Measurements from ENCODE around the gene VCL. TPM values are rescaled to one million over a fixed set of nuclear protein-coding genes. Genes with fewer than 3 reads are reported as not detected.

The VCL gene
- polyA plus RNA-seq, 5 donors: 80.0 to 101 (median 96.6) TPM

DNA sequence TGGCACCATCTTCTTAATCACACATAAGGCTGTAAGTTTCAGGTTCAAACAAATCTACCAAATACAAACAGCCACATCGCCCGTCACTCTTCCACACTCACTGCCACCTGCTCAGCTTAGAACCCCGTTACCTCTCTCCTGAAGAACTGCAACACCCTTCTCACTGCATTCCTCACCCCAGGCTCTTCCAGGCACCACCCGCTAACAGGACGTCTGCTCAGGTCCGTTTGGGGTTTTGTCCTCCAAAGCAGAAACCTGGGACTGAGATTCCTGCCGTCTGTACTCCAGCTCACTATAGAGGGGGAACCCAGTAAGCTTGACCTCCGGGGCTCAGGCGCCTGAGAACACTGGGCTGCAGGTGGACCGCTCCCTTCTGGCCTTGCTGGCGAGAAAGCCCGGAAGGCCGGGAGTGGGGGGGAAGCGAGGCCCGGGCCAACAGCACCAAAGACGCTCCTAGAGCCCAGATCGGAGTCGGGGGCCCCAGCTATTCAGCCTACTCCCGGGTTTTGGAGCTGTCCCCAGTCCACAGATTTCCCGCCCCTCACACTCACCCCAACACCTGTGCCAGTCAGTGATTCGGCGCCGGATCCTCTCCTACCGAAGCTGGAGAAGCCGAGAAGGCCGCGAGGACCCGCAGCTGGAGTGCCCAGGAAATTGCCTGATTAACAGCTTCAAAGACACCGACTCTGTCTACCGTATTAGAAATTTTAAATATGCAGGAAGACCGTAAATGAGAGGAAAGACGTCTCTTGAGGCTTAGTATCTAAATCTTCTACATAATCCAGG lies 152.5 kb downstream of the VCL start, which contains the start of gene AP3M1:
AP3M1 (minus strand) TSS at position 625 of the 786 bp plus-strand sequence. CDS start 12,449 bp downstream, outside the sequence.
- no peak for DNase-seq

DNA sequence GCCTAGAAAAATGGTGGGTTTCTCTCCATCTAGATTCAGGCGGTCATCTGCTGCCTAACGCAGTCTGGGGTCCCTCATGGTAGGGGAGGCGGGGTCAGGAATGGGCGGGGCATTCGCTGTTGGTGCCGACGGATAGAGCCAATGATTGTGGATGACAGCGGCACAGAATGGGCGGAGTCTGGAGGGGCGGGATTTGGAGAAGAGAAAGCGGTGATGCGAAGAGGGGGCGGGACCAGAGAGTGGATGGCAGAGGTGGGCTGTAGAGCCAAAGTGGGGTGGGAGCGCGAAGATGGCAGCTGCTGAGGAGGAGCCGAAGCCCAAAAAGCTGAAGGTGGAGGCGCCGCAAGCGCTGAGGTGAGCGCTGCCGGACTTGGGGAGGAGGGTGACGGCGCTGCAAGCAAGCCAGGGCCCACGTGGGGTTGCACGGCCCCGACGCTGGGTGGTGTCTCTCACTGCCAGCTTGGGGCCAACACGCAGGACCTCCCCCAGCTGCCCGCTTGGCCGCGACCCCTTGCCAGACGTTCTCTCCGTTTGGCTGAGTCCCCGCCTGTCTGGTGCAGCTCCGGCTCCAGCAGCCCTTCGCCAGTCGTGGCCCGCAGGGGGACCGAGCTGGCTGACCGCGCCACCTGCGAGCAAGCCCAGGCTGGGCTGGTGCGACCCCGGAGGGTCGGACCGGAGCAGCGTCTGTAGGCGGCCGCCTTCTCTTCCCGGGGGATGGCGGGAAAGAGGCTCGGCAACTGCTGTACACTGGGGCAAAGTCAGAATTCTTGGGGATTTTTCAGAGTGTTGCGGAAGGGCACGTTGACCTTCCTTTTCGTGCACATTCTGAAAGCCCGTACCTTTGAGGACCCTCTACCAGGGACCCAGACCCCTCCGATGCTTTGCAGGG lies 153.3 kb downstream of the VCL start, which contains the start of gene ADK:
ADK (plus strand) TSS at position 232 of the 889 bp plus-strand sequence; CDS start at position 290, 58 bp downstream.
- peak; percentile 99 for DNase-seq

DNA sequence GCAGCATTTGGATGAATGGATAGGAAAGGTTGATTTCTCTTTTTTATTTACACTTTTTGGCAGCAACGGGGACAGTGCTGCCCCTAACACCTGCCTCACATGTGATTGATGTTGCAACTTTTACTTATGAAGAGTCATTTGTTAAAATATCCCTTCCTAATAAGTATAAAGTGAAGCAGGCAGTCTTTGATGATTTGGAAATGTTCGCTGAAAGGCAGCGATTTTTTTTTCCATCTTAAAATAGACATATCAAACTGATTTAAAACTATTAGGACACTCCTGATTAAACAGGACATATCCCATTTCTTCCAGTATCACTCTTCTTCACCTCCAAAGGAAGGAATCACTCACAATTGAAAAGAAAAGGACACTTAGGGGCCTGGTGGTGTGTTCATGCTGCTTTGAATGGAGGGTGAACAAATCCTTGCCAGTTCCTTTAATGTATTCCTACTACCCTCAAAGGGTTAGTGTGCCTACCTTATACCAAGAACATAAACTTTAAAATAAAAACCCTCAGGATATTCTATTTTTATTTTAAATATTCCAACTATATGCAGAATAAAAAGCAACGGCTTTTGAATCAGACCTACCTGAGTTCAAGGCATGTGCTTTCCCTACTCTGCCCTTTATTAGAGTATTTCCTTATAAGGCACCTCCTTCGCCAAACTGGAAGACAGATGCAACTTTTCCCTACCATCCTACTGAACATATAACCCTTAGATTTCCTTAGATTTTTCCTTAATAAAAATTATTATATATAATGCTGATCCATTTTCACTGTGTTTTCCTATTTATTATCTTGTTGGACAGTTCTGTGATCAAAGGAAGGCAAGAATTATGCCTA lies 154.2 kb downstream of the VCL start:
- DNase-seq: no peak

DNA sequence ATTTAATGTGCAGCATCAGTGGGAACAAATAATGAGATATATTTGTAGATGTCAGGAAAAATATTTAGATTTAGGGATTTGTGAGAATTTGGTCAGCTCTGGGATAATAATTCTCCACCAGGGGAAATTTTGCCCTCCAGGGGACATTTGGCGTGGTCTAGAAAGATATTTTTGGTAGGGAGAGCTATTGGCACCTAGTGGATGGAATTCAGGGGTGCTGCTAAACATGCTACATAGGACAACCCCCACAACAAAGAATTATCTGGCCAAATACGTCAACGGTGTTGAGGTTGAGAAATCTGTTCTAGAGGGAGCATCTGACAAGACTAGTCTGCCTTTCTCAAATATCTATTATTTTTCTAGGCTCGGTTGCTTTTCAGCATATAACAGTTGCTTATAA lies 155.2 kb downstream of the VCL start:
- DNase-seq: no peak

DNA sequence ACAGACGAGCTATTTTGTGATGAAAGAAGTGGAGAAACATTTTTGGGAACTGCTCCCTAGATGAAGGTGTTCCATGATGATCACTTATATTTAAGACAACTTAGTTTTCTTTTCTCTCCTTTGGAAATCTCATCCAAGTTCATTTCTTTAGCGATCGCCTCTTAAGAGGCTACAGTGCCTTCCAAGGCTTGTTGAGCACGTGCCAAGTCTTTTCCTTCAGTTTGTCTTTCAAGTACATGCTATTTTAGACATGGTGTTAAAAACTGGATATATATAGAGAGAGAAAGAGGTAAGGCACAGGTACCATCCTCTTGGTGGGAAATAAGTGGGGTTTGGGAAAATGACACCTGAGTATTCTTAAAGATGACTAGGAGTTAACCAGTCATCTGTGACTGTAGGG lies 155.8 kb downstream of the VCL start:
- DNase-seq: no peak

DNA sequence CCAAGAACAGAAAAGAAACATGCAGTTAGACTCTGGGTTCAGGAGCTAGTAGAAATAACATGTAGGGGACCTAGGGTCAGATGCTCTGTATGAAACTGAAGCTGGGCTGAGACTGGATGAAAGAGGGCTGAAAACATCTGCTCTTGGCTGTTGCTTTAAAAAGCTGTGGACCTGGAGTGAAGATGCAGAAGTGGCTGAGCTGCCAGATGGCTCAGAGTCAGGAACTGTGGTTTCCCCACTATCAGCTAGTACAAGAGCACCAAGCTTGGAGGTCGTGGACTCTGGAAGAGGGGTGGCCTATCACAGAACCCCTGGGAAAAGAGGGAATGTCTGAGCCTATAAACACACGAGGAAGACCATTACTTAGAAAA lies 159.0 kb downstream of the VCL start:
- DNase-seq: no peak

DNA sequence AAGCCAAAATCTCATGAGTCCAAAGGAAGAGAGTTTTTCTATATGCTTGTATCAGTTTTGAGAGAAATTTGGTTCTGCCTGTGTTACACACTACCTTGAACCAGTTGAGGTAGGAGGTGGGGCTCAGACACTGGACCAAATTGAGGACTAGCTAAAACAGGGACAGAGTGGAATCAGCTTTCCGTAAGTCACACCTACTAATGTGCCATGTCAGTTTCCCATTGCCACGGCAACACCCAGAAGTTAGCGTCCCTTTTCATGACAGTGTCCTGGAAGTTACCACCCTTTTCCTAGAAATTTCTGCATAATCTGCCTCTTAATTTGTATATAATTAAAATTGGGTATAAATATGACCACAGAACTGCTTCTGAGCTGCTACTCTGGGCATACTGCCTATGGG lies 162.1 kb downstream of the VCL start:
- DNase-seq: no peak

DNA sequence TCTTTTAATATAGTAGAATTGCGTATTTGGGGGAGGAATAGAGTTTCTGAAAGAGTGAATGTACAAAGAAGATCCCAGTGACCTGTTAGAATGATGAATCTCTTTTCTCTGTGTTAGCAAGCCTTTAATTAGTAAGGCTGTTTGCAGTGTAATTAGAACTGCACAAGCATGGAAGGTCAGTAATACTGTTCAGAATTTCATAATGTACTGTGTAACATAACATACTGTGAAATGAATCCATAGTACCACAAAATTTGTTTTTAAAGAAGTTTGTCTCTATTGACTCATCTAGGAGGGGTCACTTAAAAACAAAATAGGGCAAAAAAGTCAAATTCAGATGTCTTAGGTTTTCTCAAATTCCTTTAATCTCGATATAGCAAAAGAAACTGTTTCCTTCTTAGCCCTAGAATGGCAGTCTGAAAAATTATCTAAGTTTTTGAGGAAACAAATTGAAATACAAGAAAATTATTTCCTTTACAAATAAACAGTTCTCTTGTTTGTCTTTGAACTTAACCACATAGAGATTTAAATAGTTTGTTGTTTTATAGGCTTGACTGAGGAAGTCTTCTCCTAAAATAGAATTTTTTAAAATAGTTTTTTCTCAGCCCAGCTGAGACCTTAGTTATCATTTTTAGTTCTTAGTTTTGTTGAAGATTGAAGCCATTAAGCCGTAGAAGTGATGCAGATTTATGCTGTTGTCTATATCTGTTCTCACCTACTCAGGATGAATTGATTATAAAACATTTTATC lies 165.6 kb downstream of the VCL start:
- no peak for DNase-seq

DNA sequence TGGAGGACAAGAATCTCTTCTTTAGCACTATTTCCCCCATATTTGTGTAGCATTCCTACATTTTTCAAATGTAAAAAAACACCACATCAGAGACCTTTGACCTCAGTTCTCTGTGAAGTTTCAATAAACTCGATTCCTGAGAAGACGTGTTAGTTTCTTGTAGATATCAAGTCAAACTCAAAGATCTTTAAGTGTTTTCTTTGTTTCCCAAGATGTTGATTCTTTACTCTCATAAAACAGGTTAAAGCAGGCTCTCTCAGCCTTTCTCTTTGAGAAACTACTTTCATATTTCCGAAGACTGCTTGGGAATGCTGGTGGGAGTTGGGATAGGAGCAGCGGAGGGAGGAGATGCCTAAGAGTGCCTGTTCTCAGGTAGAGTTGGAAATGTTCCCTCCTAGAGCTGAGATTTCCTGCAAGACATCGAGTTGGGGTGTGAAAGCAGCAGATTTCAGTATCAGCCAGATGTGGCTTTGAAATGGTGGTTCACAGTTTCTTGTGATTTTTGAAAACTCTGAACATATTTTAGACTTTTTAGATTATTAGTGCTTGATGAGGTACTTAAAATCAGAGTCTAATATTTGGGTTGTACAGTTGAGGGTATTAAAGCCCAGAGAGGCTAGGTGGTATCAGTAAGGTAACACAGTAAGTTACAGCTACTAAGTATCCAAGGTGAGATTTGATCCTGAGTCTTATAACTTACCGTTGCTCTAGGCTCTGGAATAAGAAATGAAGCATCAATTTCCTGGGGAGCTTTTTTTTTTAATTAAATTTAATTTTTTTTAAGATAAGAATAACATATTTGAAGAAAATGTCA lies 167.0 kb downstream of the VCL start:
- DNase-seq: no peak

DNA sequence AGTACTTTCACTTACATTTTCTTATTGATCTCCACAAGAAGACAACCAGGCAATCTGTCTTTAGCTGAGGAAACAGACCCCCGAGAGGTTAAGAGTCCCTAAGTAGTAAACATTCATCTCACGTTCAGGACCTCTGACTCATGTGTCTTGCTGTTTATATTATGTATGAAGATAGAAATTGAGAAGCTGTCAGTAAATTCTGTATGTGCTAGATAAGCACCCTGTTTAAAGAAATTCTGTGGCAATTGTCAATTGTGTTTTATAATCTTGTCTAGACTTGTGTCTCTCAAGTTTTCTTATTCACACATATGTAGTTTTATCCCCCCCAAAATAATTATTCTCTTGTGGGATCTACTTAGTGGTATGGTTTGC lies 167.6 kb downstream of the VCL start:
- DNase-seq: no peak

DNA sequence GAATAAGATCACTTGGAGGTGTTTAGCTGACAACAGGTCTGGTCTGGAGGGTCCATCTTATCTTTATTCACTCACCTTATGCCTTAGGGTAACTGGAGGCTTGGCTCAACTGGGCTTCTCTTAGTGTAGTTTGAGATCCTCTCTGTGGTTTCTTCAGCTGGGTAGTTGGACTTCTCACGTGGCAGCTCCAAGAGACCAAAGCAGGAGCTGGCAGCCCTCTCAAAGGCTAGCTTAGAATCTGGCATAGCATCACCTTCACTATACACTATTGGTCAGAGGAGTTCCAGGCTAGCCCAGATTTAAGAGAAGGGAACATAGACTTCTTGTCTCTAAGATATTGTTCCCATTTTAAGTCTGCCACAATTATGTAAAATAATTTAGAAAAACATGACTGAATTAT lies 169.5 kb downstream of the VCL start:
- no peak for DNase-seq

Other genes starting within 250 kb of the VCL start
- 10 to 100 TPM; 34.7 to 48.8 (median 39.8) TPM for gene CHCHD1, start 216.1 kb upstream of the VCL start, polyA plus RNA-seq (ENCODE audit: insufficient read depth in 1 of 5, insufficient read length in 5 of 5, low replicate concordance in 1 of 5)
- gene ZSWIM8, start 212.5 kb upstream of the VCL start, polyA plus RNA-seq (ENCODE audit: insufficient read depth in 1 of 5, insufficient read length in 5 of 5, low replicate concordance in 1 of 5): 100 to 1,000 TPM in 2 of 5 donors, 10 to 100 TPM in 3; 80.0 to 103 (median 96.9) TPM
- 10 to 100 TPM; 30.7 to 41.8 (median 34.1) TPM for gene NDST2, start 186.5 kb upstream of the VCL start, polyA plus RNA-seq (ENCODE audit: insufficient read depth in 1 of 5, insufficient read length in 5 of 5, low replicate concordance in 1 of 5)
- gene CAMK2G, start 123.6 kb upstream of the VCL start, polyA plus RNA-seq (ENCODE audit: insufficient read depth in 1 of 5, insufficient read length in 5 of 5, low replicate concordance in 1 of 5): 10 to 100 TPM; 30.7 to 41.4 (median 34.7) TPM
- gene PLAU, start 87.0 kb upstream of the VCL start, polyA plus RNA-seq (ENCODE audit: insufficient read depth in 1 of 5, insufficient read length in 5 of 5, low replicate concordance in 1 of 5): 1 to 10 TPM; 1.3 to 3.2 (median 1.8) TPM
- gene AP3M1, start 152.7 kb downstream of the VCL start, polyA plus RNA-seq (ENCODE audit: insufficient read depth in 1 of 5, insufficient read length in 5 of 5, low replicate concordance in 1 of 5): 10 to 100 TPM; 40.5 to 56.2 (median 54.9) TPM
- gene ADK, start 153.1 kb downstream of the VCL start, polyA plus RNA-seq (ENCODE audit: insufficient read depth in 1 of 5, insufficient read length in 5 of 5, low replicate concordance in 1 of 5): 10 to 100 TPM; 44.0 to 74.0 (median 58.8) TPM

Measured in right lung (tissue), 5 donors.